HL-60 (cell line): Measurements from ENCODE around the gene TGFA.

ENCODE experiments used
- DNase-seq, 2 experiments: peaks; one replicate each; pipeline ENCODE4 v3.0.0-alpha.2; 2010 to 2020; ENCODE audit warnings: low read depth in 1 of 2, low spot score in 1 of 2
- H3K27ac ChIP-seq: fragments of 250-450 bp; sonication (Bioruptor Pico); replicated peaks from 2 replicates; pipeline ENCODE4 v1.5.1; 2020; ENCODE audit warnings: mild to moderate bottlenecking, moderate library complexity
- H3K27me3 ChIP-seq: fragments of 250-450 bp; sonication (Bioruptor Pico); 2 replicates; pipeline ENCODE4 v1.5.1; 2021; ENCODE audit warnings: mild to moderate bottlenecking, moderate library complexity; ENCODE audit not compliant: insufficient read depth, poor library complexity, severe bottlenecking
- H3K4me3 ChIP-seq: replicated peaks from 2 replicates; pipeline ENCODE4 v1.5.1; 2011; ENCODE audit warnings: mild to moderate bottlenecking, control low read depth, low read length; ENCODE audit not compliant: insufficient read depth
- CTCF ChIP-seq: IDR thresholded peaks from one replicate; pipeline ENCODE4 v1.5.1; 2011; ENCODE audit warnings: low read length, control low read depth, inconsistent platforms; ENCODE audit not compliant: insufficient read depth
- GABPA ChIP-seq: IDR thresholded peaks from 2 replicates; pipeline ENCODE4 v1.6.1; 2012; ENCODE audit warnings: low read depth
- POLR2AphosphoS5 ChIP-seq: IDR thresholded peaks from 2 replicates; pipeline ENCODE4 v1.6.1; 2012; ENCODE audit warnings: low read depth
- SPI1 ChIP-seq: IDR thresholded peaks from 2 replicates; pipeline ENCODE4 v1.6.1; 2012; ENCODE audit warnings: low read depth, mild to moderate bottlenecking, borderline replicate concordance
- TF ChIP-seq, protein P1 (sequence below): IDR thresholded peaks from 2 replicates; pipeline ENCODE4 v1.6.1; 2012; ENCODE audit warnings: low read depth; ENCODE audit not compliant: insufficient replicate concordance

The TGFA gene

GRCh38 chr2:70596739-70597138, 43.1 kb upstream of the TGFA start:
- H3K27ac ChIP-seq, result no peak overlapping the region
- H3K27me3 ChIP-seq, result no peaks in the 10 kb centered on the region
- TF ChIP-seq CTCF (no peak), GABPA (no peak), SPI1 (no peak), POLR2AphosphoS5 (no peak)
- TF ChIP-seq, protein P1, sequence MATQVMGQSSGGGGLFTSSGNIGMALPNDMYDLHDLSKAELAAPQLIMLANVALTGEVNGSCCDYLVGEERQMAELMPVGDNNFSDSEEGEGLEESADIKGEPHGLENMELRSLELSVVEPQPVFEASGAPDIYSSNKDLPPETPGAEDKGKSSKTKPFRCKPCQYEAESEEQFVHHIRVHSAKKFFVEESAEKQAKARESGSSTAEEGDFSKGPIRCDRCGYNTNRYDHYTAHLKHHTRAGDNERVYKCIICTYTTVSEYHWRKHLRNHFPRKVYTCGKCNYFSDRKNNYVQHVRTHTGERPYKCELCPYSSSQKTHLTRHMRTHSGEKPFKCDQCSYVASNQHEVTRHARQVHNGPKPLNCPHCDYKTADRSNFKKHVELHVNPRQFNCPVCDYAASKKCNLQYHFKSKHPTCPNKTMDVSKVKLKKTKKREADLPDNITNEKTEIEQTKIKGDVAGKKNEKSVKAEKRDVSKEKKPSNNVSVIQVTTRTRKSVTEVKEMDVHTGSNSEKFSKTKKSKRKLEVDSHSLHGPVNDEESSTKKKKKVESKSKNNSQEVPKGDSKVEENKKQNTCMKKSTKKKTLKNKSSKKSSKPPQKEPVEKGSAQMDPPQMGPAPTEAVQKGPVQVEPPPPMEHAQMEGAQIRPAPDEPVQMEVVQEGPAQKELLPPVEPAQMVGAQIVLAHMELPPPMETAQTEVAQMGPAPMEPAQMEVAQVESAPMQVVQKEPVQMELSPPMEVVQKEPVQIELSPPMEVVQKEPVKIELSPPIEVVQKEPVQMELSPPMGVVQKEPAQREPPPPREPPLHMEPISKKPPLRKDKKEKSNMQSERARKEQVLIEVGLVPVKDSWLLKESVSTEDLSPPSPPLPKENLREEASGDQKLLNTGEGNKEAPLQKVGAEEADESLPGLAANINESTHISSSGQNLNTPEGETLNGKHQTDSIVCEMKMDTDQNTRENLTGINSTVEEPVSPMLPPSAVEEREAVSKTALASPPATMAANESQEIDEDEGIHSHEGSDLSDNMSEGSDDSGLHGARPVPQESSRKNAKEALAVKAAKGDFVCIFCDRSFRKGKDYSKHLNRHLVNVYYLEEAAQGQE, result no peak
- no peak for DNase-seq
- H3K4me3 ChIP-seq, result no peak overlapping the region

DNA sequence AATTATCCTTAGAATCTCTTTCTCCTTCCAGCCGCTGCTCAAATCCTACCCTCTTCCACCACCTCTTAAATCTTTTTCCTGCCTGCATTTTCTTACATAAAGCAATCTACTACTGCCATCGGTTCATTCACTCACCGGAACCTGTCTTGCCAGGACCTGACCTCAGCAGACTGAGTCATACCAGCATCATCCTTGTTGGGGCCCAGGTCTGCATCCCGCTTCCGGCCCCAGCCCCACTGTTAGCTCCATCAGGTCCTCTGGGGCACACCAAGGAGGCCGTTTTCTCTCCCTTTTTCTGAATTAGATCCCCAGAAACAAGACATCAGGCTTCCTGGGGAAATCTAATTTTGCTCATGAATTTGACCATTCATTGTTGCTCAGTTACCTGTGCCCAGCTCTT, 42.7 kb upstream of the TGFA start:
- no peak for DNase-seq
- no peak overlapping the region for H3K27ac ChIP-seq

DNA sequence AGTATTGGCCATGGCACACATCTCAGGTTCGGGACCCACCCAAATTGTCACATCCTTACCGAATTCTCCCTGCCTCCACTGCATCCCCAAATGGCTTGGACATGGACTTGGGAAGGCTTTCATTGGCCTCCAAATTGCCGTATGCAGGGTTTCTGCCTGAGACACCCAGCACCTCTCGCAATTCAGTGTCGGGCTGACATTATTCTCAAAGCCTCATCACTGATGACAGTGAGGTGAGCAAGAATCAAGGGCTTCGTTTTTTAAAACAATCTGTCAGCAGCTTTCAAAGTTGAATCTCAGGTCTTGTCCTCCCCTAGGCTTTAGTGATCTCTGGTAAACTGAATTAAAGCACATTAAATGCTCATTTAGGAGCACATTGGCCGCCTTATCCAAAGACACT, 29.5 kb upstream of the TGFA start:
- Histone ChIP-seq H3K27ac (no peak overlapping the region), H3K4me3 (no peak overlapping the region), H3K27me3 (no peaks in the 10 kb centered on the region)
- TF ChIP-seq CTCF (no peak), POLR2AphosphoS5 (no peak), GABPA (no peak), SPI1 (no peak)
- TF ChIP-seq, protein P1, result no peak
- no peak for DNase-seq

More for the DNA sequence above, 42.7 kb upstream of the TGFA start:
- no peaks in the 10 kb centered on the region for H3K27me3 ChIP-seq
- TF ChIP-seq CTCF, result no peak
- no peak for TF ChIP-seq GABPA
- TF ChIP-seq POLR2AphosphoS5, result no peak
- TF ChIP-seq SPI1, result no peak
- TF ChIP-seq, protein P1, result no peak
- no peak overlapping the region for H3K4me3 ChIP-seq
